Right atrium auricular region (tissue), 2 donors: ENCODE results near the gene EVA1A. TPM values are rescaled to one million over a fixed set of nuclear protein-coding genes. Genes with fewer than 3 reads are reported as not detected.

ENCODE experiments used
- DNase-seq: peaks from one replicate; pipeline ENCODE4 v3.0.0-alpha.2; 2019; ENCODE audit warnings: low spot score
- H3K27ac ChIP-seq, 2 donors: fragments of 200-600 bp; sonication (generic); 1 replicate in 1 of 2; 2 replicates in 1 of 2; pipeline ENCODE4 v1.5.1; 2016 to 2019
- H3K27me3 ChIP-seq, 2 donors: fragments of 200-600 bp; sonication (generic); one replicate each; pipeline versions ENCODE4 v1.5.1 to v1.6.0; 2017 to 2019
- H3K36me3 ChIP-seq: fragments of 200-600 bp; sonication (generic); one replicate; pipeline ENCODE4 v1.5.1; 2016
- H3K4me1 ChIP-seq, 2 donors: fragments of 200-600 bp; sonication (generic); one replicate each; pipeline versions ENCODE4 v1.5.1 to v1.6.0; 2017 to 2019
- H3K4me3 ChIP-seq, 2 donors: fragments of 200-600 bp; sonication (generic); 1 replicate in 1 of 2; 2 replicates in 1 of 2; pipeline ENCODE4 v1.5.1; 2017 to 2019; ENCODE audit warnings: mild to moderate bottlenecking in 1 of 2, moderate library complexity in 1 of 2
- H3K9me3 ChIP-seq, 2 donors: fragments of 200-600 bp; sonication (generic); one replicate each; pipeline ENCODE4 v1.5.1; 2019
- total RNA-seq, 2 donors: library from RNA; depleted of rRNA; stranded (reverse); fragments of >200 nt; gene quantifications; one replicate each; pipeline ENCODE4 v1.1.0, GENCODE V29; 2016
- TF ChIP-seq, protein P1 (sequence below), 2 donors: fragments of 200-600 bp; sonication (generic); IDR thresholded peaks; one replicate each; pipeline ENCODE4 v1.5.1; 2019; ENCODE audit warnings: antibody characterized with exemption in 2 of 2

The EVA1A gene
- total RNA-seq, 2 donors from 2014 or later = 0.47 to 1.2 TPM

GRCh38 chr2:75532488-75532887 is 28.3 kb downstream of the EVA1A start:
- TF ChIP-seq, protein P1, sequence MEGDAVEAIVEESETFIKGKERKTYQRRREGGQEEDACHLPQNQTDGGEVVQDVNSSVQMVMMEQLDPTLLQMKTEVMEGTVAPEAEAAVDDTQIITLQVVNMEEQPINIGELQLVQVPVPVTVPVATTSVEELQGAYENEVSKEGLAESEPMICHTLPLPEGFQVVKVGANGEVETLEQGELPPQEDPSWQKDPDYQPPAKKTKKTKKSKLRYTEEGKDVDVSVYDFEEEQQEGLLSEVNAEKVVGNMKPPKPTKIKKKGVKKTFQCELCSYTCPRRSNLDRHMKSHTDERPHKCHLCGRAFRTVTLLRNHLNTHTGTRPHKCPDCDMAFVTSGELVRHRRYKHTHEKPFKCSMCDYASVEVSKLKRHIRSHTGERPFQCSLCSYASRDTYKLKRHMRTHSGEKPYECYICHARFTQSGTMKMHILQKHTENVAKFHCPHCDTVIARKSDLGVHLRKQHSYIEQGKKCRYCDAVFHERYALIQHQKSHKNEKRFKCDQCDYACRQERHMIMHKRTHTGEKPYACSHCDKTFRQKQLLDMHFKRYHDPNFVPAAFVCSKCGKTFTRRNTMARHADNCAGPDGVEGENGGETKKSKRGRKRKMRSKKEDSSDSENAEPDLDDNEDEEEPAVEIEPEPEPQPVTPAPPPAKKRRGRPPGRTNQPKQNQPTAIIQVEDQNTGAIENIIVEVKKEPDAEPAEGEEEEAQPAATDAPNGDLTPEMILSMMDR (IDR thresholded peaks at IDR 0.05) = no peak
- no peak overlapping the region for H3K4me3 ChIP-seq
- DNase-seq = no peak

GRCh38 chr2:75528221-75528977 is 32.3 kb downstream of the EVA1A start:
- TF ChIP-seq, protein P1 (IDR thresholded peaks at IDR 0.05) = no peak
- Histone ChIP-seq H3K4me1 (no peaks in the 10 kb centered on the region), H3K4me3 (no peak overlapping the region), H3K36me3 (no peaks in the 10 kb centered on the region), H3K27me3 (no peaks in the 10 kb centered on the region), H3K9me3 (no peaks in the 10 kb centered on the region), H3K27ac (no peak overlapping the region)
- DNase-seq = no peak

More at GRCh38 chr2:75532488-75532887, 28.3 kb downstream of the EVA1A start:
- H3K27ac ChIP-seq = no peak overlapping the region
- H3K4me1 ChIP-seq = no peaks in the 10 kb centered on the region
- no peaks in the 10 kb centered on the region for H3K36me3 ChIP-seq
- peaks cover 0 to 1% of the 10 kb centered on the region in 2 donors for H3K9me3 ChIP-seq
- no peaks in the 10 kb centered on the region for H3K27me3 ChIP-seq

- DNase-seq = no peak
- no peak overlapping the region for H3K27ac ChIP-seq
- TF ChIP-seq, protein P1 (IDR thresholded peaks at IDR 0.05) = no peak
- H3K27me3 ChIP-seq = no peaks in the 10 kb centered on the region
- H3K9me3 ChIP-seq = no peaks in the 10 kb centered on the region
- H3K4me3 ChIP-seq = no peak overlapping the region
- no peaks in the 10 kb centered on the region for H3K36me3 ChIP-seq
- H3K4me1 ChIP-seq = no peaks in the 10 kb centered on the region
Observed at GRCh38 chr2:75527676-75528075, 33.1 kb downstream of the EVA1A start.

DNA sequence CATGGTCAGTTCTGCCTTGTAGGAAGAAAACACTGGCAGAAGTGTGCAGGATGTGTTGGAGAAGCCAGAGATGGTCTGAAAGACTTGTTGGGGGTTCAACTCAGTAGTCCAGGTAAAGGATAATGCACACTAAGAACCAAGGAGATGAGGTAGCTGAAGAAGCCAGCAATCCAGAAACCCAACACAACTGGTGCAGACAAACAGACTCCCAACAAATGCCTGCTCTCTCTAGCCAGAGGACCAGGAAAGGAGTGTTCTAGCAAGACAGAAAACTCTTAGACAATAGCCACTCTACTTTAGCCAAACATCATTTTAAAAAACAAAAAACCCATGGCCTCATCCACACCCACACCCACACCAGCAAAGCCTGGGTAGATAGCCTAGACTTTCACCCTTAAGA is 33.9 kb downstream of the EVA1A start:
- no peaks in the 10 kb centered on the region for H3K9me3 ChIP-seq
- H3K27ac ChIP-seq = no peak overlapping the region
- no peak for DNase-seq
- no peaks in the 10 kb centered on the region for H3K4me1 ChIP-seq
- H3K27me3 ChIP-seq = no peaks in the 10 kb centered on the region
- TF ChIP-seq, protein P1 (IDR thresholded peaks at IDR 0.05) = no peak
- no peak overlapping the region for H3K4me3 ChIP-seq
- no peaks in the 10 kb centered on the region for H3K36me3 ChIP-seq

- H3K27me3 ChIP-seq = no peaks in the 10 kb centered on the region
- H3K36me3 ChIP-seq = no peaks in the 10 kb centered on the region
- H3K27ac ChIP-seq = no peak overlapping the region
- no peaks in the 10 kb centered on the region for H3K4me1 ChIP-seq
- TF ChIP-seq, protein P1 (IDR thresholded peaks at IDR 0.05) = no peak
- no peaks in the 10 kb centered on the region for H3K9me3 ChIP-seq
- DNase-seq = no peak
- H3K4me3 ChIP-seq = no peak overlapping the region
Observed at GRCh38 chr2:75525434-75526310, 35.1 kb downstream of the EVA1A start.
